Adrenal gland (tissue), 12 donors: ENCODE results near the gene EHBP1. TPM values are rescaled to one million over a fixed set of nuclear protein-coding genes. Genes with fewer than 3 reads are reported as not detected.
"Not testable (repeated sequence)": the region's sequence is repeated elsewhere in the genome, so short reads cannot be mapped to it uniquely, and the experiment has no call there.

Experiments
- DNase-seq, 7 donors: peaks; one replicate each; pipeline ENCODE4 v3.0.0-alpha.2; 2019 to 2020
- H3K27ac ChIP-seq, 5 donors: fragments of 200-600 bp; sonication (generic) in 4 of 5; 1 replicate in 3 of 5; 2 replicates in 2 of 5; pipeline versions ENCODE4 v1.5.1 to v1.8.0; 2016 to 2020; ENCODE audit warnings: mild to moderate bottlenecking in 1 of 5
- H3K27me3 ChIP-seq: fragments of 200-600 bp; 2 replicates; pipeline ENCODE4 v1.8.0; 2021
- H3K36me3 ChIP-seq, 2 donors: fragments of 200-600 bp; replicated peaks in 1 of 2; 1 replicate in 1 of 2; 2 replicates in 1 of 2; pipeline versions ENCODE4 v1.5.1 to v1.8.0; 2018 to 2022
- H3K4me1 ChIP-seq, 2 donors: fragments of 200-600 bp; replicated peaks in 1 of 2; 1 replicate in 1 of 2; 2 replicates in 1 of 2; pipeline versions ENCODE4 v1.5.1 to v1.8.0; 2018 to 2021
- H3K4me3 ChIP-seq, 4 donors: fragments of 200-600 bp; sonication (generic) in 3 of 4; one replicate each; pipeline ENCODE4 v1.5.1; 2016 to 2018
- H3K9me3 ChIP-seq, 3 donors: fragments of 200-600 bp; sonication (generic) in 1 of 3; replicated peaks in 1 of 3; 1 replicate in 2 of 3; 2 replicates in 1 of 3; pipeline versions ENCODE4 v1.5.1 to v1.8.0; 2016 to 2021
- CTCF ChIP-seq, 6 experiments: fragments of 450-650 bp in 4 of 6; fragments of 200-600 bp in 2 of 6; sonication (generic) in 1 of 6; IDR thresholded peaks; 1 replicate in 5 of 6; 2 replicates in 1 of 6; pipeline versions ENCODE4 v1.5.1 to v1.8.0; 2016 to 2021; ENCODE audit warnings: antibody characterized with exemption in 6 of 6, mild to moderate bottlenecking in 2 of 6, moderate library complexity in 1 of 6
- POLR2A ChIP-seq, 2 donors: fragments of 450-650 bp; IDR thresholded peaks; one replicate each; pipeline ENCODE4 v1.6.1; 2017; ENCODE audit warnings: antibody characterized with exemption in 2 of 2, mild to moderate bottlenecking in 2 of 2, moderate library complexity in 1 of 2
- WGBS, 4 donors: extraction: QIAGEN DNeasy Blood & Tissue Kit in 2 of 4; methylation state at CpG; one replicate each; pipeline versions ENCODE4 v1.1.5 to v1.1.7; 2013 to 2017; 5-methylcytosine and 5-hydroxymethylcytosine counted together
- intact Hi-C, 2 donors: fragments of 100-400 bp; cut with DNase I; formaldehyde crosslinking; loops; one replicate each; pipeline versions ENCODE4 v1.14.1 to v1.15.0; 2022 to 2023
- polyA plus RNA-seq, 3 donors: library from polyadenylated mRNA; stranded (reverse); fragments of 200-250 nt in 2 of 3; fragments of 350-450 nt in 1 of 3; fragmentation: Illumina TruSeq in 1 of 3; extraction: RNeasy Lipid Tissue Mini Kit (QIAGEN cat#74804) in 1 of 3; gene quantifications; one replicate each; pipeline ENCODE4 v1.2.3, GENCODE V29; 2013 to 2014
- total RNA-seq, 9 donors: library from RNA; depleted of rRNA in 4 of 9; stranded (reverse); fragments of >200 nt in 4 of 9; fragments of 120-200 nt in 1 of 9; fragmentation: NEBNext Ultra II Directional in 1 of 9; extraction: Animal tissue kit (Norgen Biotek cat#: 25700) in 1 of 9; gene quantifications; one replicate each; pipeline versions ENCODE4 v1.1.0 to v1.2.4, GENCODE V29; 2013 to 2023
- donor health status: healthy with polysubstance abuse.
- donor health status: Bipolar disorder and iron deficiency.
- donor health status: DM: yes; HTN: yes; CAD: no.
- donor health status: DM: no; HTN: no; CAD: no.
- donor health status: DM: no; HTN: no; CAD: no.
- donor health status: DM: yes; HTN: yes; CAD: no.

Gene EHBP1
- total and polyA plus RNA-seq, 12 donors, result 13.5 to 83.6 (median 46.3) TPM

DNA sequence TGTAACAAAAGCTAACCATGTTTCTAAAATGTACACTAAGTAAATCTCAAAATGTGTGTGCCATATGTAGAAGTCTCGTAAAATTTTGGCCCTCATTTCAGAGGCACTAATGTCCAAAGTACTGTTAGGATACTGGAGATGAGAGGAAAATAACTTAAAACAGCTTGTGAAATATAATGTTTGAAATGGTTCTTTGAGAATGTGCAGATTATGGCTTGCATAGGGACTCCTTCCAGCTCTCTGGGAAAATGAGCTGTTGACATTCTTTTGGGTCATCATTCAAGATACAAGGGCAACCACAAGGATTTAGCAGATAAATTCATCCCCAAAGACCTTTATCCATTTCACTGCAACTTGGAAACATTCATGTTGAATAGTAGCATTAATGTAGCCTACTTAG, 307.0 kb downstream of the EHBP1 start:
- Histone ChIP-seq H3K4me1 (no peaks in the 10 kb centered on the region), H3K27ac (no peak overlapping the region), H3K4me3 (no peak overlapping the region), H3K27me3 (no peaks in the 10 kb centered on the region), H3K9me3 (no peaks in the 10 kb centered on the region), H3K36me3 (no peaks in the 10 kb centered on the region)
- TF ChIP-seq POLR2A (IDR thresholded peaks at IDR 0.05) (no peak), CTCF (IDR thresholded peaks at IDR 0.05) (no peak)
- no peak for DNase-seq
- 88 to 98% (median 93%) methylated on average over 1 of the region's 1 CpG for WGBS, 4 donors
- intact Hi-C loops, result no loop called here

- TF ChIP-seq POLR2A (IDR thresholded peaks at IDR 0.05), result no peak
- Histone ChIP-seq H3K27me3 (no peaks in the 10 kb centered on the region), H3K36me3 (no peaks in the 10 kb centered on the region), H3K4me1 (no peaks in the 10 kb centered on the region), H3K9me3 (no peaks in the 10 kb centered on the region), H3K4me3 (no peak overlapping the region), H3K27ac (no peak overlapping the region)
- DNase-seq, result no peak
- 89 to 95% (median 93%) methylated on average over 8 of the region's 8 CpGs for WGBS, 4 donors
- intact Hi-C loops, result no loop called here
Observed at GRCh38 chr2:63013438-63013837, 307.9 kb downstream of the EHBP1 start.

- Histone ChIP-seq H3K9me3 (no peaks in the 10 kb centered on the region), H3K27ac (no peak overlapping the region), H3K4me1 (no peaks in the 10 kb centered on the region), H3K4me3 (no peak overlapping the region), H3K27me3 (no peaks in the 10 kb centered on the region), H3K36me3 (no peaks in the 10 kb centered on the region)
- intact Hi-C loops, result no loop called here
- DNase-seq, result no peak
- TF ChIP-seq CTCF (IDR thresholded peaks at IDR 0.05) (no peak), POLR2A (IDR thresholded peaks at IDR 0.05) (no peak)
- WGBS, 4 donors, result 95 to 97% (median 97%) methylated on average over 3 of the region's 3 CpGs
Observed at GRCh38 chr2:63015389-63015788, 309.9 kb downstream of the EHBP1 start.

DNA sequence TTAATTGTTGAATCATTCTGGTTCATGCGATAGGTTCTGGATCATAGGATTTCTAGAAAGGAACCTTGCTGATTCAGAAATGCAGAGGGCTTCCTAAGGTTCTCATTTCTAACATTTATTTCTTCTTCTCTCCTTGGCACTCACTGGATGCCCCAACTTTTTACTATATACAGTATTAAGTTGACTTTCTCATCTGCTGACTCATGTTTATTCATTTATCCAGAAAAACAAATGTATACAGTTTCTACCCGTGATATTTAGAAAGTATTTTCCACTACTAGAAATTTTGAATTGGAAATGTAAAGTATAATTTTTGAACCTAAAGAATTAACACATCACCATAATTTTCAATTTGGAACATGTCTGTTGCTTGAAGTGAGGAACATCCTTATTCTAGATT, 312.9 kb downstream of the EHBP1 start:
- DNase-seq, result no peak
- TF ChIP-seq POLR2A (IDR thresholded peaks at IDR 0.05) (no peak), CTCF (IDR thresholded peaks at IDR 0.05) (no peak)
- Histone ChIP-seq H3K4me3 (no peak overlapping the region), H3K4me1 (no peaks in the 10 kb centered on the region), H3K36me3 (no peaks in the 10 kb centered on the region), H3K27ac (no peak overlapping the region), H3K9me3 (no peaks in the 10 kb centered on the region), H3K27me3 (no peaks in the 10 kb centered on the region)
- 96 to 100% (median 98%) methylated on average over 2 of the region's 2 CpGs for WGBS, 4 donors
- intact Hi-C loops, result no loop called here

DNA sequence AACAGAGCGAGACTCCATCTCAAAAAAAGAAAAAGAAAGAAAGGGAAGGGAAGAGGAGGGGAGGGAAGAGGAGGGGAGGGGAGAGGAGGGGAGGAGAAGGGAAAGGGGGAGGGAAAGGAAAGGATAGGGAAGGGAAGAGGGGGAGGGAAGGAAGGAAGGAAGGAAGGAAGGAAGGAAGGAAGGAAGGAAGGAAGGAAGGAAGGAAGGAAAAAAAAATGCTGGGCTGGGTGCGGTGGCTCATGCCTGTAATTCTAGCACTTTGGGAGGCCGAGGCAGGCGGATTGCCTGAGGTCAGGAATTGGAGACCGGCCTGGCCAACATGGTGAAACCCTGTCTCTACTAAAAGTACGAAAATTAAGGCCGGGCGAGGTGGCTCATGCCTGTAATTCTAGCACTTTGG, 314.2 kb downstream of the EHBP1 start:
- H3K4me3 ChIP-seq, intact Hi-C loops, DNase-seq, H3K4me1 ChIP-seq, H3K27me3 ChIP-seq, H3K9me3 ChIP-seq, H3K27ac ChIP-seq, H3K36me3 ChIP-seq: not testable (repeated sequence)
- WGBS, 4 donors, result 93 to 96% (median 94%) methylated on average over 8 of the region's 8 CpGs
